Neural progenitor cell (in vitro differentiated cells): ENCODE data around the gene CACUL1. TPM values are rescaled to one million over a fixed set of nuclear protein-coding genes. Genes with fewer than 3 reads are reported as not detected.

ENCODE experiments used
- DNase-seq: peaks from one replicate; pipeline ENCODE4 v3.0.0-alpha.2; 2016; ENCODE audit warnings: low spot score
- H2AFZ ChIP-seq: fragments of 200-600 bp; sonication (generic); replicated peaks from 2 replicates; pipeline ENCODE4 v1.6.1; 2016; ENCODE audit warnings: antibody characterized with exemption
- H3F3A ChIP-seq: fragments of 200-600 bp; sonication (generic); 2 replicates; pipeline ENCODE4 v1.6.1; 2016; ENCODE audit warnings: antibody characterized with exemption, low read depth
- H3K27ac ChIP-seq: fragments of 200-600 bp; sonication (generic); 2 replicates; pipeline ENCODE4 v1.5.1; 2016; ENCODE audit warnings: mild to moderate bottlenecking
- H3K27me3 ChIP-seq: fragments of 200-600 bp; sonication (generic); 2 replicates; pipeline ENCODE4 v1.6.1; 2016; ENCODE audit warnings: mild to moderate bottlenecking, moderate library complexity
- H3K36me3 ChIP-seq: fragments of 200-600 bp; sonication (generic); 2 replicates; pipeline ENCODE4 v1.5.1; 2016
- H3K4me1 ChIP-seq: fragments of 200-600 bp; sonication (generic); 2 replicates; pipeline ENCODE4 v1.6.1; 2016; ENCODE audit warnings: mixed run types
- H3K4me2 ChIP-seq: fragments of 200-600 bp; sonication (generic); 2 replicates; pipeline ENCODE4 v1.6.1; 2016
- H3K4me3 ChIP-seq: fragments of 200-600 bp; sonication (generic); 2 replicates; pipeline ENCODE4 v1.5.1; 2016
- H3K79me2 ChIP-seq: fragments of 200-600 bp; sonication (generic); 2 replicates; pipeline ENCODE4 v1.6.1; 2016; ENCODE audit warnings: low read depth
- H3K9ac ChIP-seq: fragments of 200-600 bp; sonication (generic); 2 replicates; pipeline ENCODE4 v1.6.1; 2016
- H3K9me3 ChIP-seq: fragments of 200-600 bp; sonication (generic); 2 replicates; pipeline ENCODE4 v1.5.1; 2016; ENCODE audit warnings: low read depth
- H4K20me1 ChIP-seq: fragments of 200-600 bp; sonication (generic); 2 replicates; pipeline ENCODE4 v1.6.1; 2016; ENCODE audit warnings: low read depth
- H3K27ac Mint-ChIP-seq: 3 replicates; pipeline ENCODE4 v1.8.0; 2021; ENCODE audit warnings: mixed read lengths
- H3K27me3 Mint-ChIP-seq: 2 replicates; pipeline ENCODE4 v1.8.0; 2022; ENCODE audit warnings: low read depth, mild to moderate bottlenecking, inconsistent platforms, moderate library complexity, mixed read lengths; ENCODE audit not compliant: insufficient read depth
- H3K36me3 Mint-ChIP-seq: 3 replicates; pipeline ENCODE4 v1.8.0; 2021; ENCODE audit warnings: mixed read lengths
- H3K4me1 Mint-ChIP-seq: 3 replicates; pipeline ENCODE4 v1.8.0; 2021; ENCODE audit warnings: mixed read lengths
- H3K4me3 Mint-ChIP-seq: 3 replicates; pipeline ENCODE4 v1.8.0; 2021; ENCODE audit warnings: mild to moderate bottlenecking, moderate library complexity, mixed read lengths
- H3K9me3 Mint-ChIP-seq: 3 replicates; pipeline ENCODE4 v1.8.0; 2020; ENCODE audit warnings: mixed read lengths
- CTCF ChIP-seq: fragments of 200-600 bp; sonication (generic); IDR thresholded peaks from 2 replicates; pipeline ENCODE4 v1.5.1; 2017; ENCODE audit warnings: antibody characterized with exemption, mild to moderate bottlenecking
- EZH2 ChIP-seq: fragments of 200-600 bp; sonication (generic); IDR thresholded peaks from 2 replicates; pipeline ENCODE4 v1.6.1; 2017; ENCODE audit warnings: antibody characterized with exemption, mild to moderate bottlenecking, moderate library complexity
- EZH2phosphoT487 ChIP-seq: fragments of 200-600 bp; sonication (generic); IDR thresholded peaks from 2 replicates; pipeline ENCODE4 v1.6.1; 2017; ENCODE audit warnings: antibody characterized with exemption
- total RNA-seq: library from RNA; depleted of rRNA; stranded (reverse); fragments of >200 nt; gene quantifications from 2 replicates; pipeline ENCODE4 v1.2.3, GENCODE V29; 2015; ENCODE audit warnings: low replicate concordance

Gene CACUL1
- total RNA-seq, 1 donor from 2014 or later, result 38.8 TPM

- no peaks in the 10 kb centered on the region for H3K36me3 ChIP-seq
- no peak overlapping the region for H3K4me2 ChIP-seq
- peaks cover 17% of the 10 kb centered on the region for H3K27me3 ChIP-seq
- H3K79me2 ChIP-seq, result no peaks in the 10 kb centered on the region
- Mint-ChIP-seq H3K27ac (no peak overlapping the region), H3K36me3 (no peaks in the 10 kb centered on the region), H3K4me1 (peaks cover 6% of the 10 kb centered on the region), H3K9me3 (peaks cover 3% of the 10 kb centered on the region), H3K27me3 (peaks cover 15% of the 10 kb centered on the region), H3K4me3 (no peak overlapping the region)
- no peak overlapping the region for H2AFZ ChIP-seq
- no peaks in the 10 kb centered on the region for H3K9me3 ChIP-seq
- H4K20me1 ChIP-seq, result no peaks in the 10 kb centered on the region
- DNase-seq, result no peak
- TF ChIP-seq EZH2phosphoT487 (no peak), EZH2 (no peak), CTCF (no peak)
- H3K4me3 ChIP-seq, result no peak overlapping the region
- H3K27ac ChIP-seq, result no peak overlapping the region
- no peak overlapping the region for H3K9ac ChIP-seq
- no peaks in the 10 kb centered on the region for H3K4me1 ChIP-seq
- no peaks in the 10 kb centered on the region for H3F3A ChIP-seq
These were observed 12.7 kb upstream of the CACUL1 start for GRCh38 chr10:118767297-118768040.

GRCh38 chr10:118764195-118764594 lies 9.4 kb upstream of the CACUL1 start:
- H3K36me3 Mint-ChIP-seq, result no peaks in the 10 kb centered on the region
- H3K4me1 Mint-ChIP-seq, result peaks cover 6% of the 10 kb centered on the region
- Histone ChIP-seq H3K27ac (no peak overlapping the region), H3K4me3 (no peak overlapping the region), H3K27me3 (peaks cover 36% of the 10 kb centered on the region), H3K36me3 (no peaks in the 10 kb centered on the region), H2AFZ (no peak overlapping the region), H3K4me1 (no peaks in the 10 kb centered on the region), H3F3A (no peaks in the 10 kb centered on the region), H4K20me1 (no peaks in the 10 kb centered on the region), H3K4me2 (no peak overlapping the region), H3K9ac (no peak overlapping the region), H3K9me3 (no peaks in the 10 kb centered on the region), H3K79me2 (no peaks in the 10 kb centered on the region)
- H3K9me3 Mint-ChIP-seq, result no peaks in the 10 kb centered on the region
- no peak for DNase-seq
- H3K4me3 Mint-ChIP-seq, result no peak overlapping the region
- peaks cover 13% of the 10 kb centered on the region for H3K27me3 Mint-ChIP-seq
- TF ChIP-seq CTCF (no peak), EZH2phosphoT487 (no peak), EZH2 (no peak)
- no peak overlapping the region for H3K27ac Mint-ChIP-seq

DNA sequence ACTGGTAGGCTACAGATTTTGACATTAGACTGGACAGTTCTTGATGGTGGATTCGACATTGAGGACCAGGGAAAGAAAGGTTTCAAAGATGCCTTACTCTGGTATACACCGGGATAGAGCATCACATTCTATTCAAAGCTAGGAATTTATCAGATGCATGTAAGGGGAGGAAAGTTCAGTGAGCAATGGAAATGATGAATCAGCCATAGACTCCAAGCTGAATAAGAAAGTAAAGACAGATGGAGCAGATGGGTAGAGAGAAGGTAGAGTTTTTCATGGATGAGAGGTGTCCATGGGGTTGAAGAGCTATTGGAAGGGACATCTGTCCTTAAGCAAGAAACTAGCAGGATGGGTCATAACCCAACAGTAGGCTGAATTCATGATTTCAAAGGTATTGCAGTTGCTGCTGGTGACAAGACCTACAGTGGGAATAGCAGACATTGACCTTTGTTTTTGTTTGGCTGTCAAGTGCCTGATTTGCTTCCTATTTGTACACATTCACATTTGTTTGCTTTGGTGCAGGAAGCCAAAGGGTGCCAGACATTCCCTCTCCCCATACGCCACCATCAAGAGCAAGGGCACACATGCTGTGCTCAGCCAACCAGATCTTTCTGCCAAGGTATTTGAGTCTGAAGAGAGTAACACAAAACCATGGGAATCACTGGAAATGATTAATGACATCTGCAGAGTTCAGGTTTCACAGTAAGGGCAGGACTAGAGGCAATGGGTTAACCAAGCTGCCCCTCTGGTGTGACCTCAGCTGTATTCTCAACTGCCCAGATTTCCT lies 8.6 kb upstream of the CACUL1 start:
- H3F3A ChIP-seq, result no peaks in the 10 kb centered on the region
- H3K9ac ChIP-seq, result no peak overlapping the region
- no peak overlapping the region for H3K4me3 ChIP-seq
- no peak for DNase-seq
- no peak overlapping the region for H2AFZ ChIP-seq
- Mint-ChIP-seq H3K4me3 (no peak overlapping the region), H3K36me3 (no peaks in the 10 kb centered on the region), H3K27me3 (peaks cover 13% of the 10 kb centered on the region), H3K27ac (no peak overlapping the region), H3K4me1 (peaks cover 6% of the 10 kb centered on the region), H3K9me3 (no peaks in the 10 kb centered on the region)
- no peaks in the 10 kb centered on the region for H3K36me3 ChIP-seq
- H3K27ac ChIP-seq, result no peak overlapping the region
- H3K9me3 ChIP-seq, result no peaks in the 10 kb centered on the region
- H3K79me2 ChIP-seq, result no peaks in the 10 kb centered on the region
- no peaks in the 10 kb centered on the region for H4K20me1 ChIP-seq
- H3K4me1 ChIP-seq, result no peaks in the 10 kb centered on the region
- H3K4me2 ChIP-seq, result no peak overlapping the region
- TF ChIP-seq EZH2phosphoT487, result no peak
- TF ChIP-seq EZH2, result no peak
- no peak for TF ChIP-seq CTCF
- peaks cover 36% of the 10 kb centered on the region for H3K27me3 ChIP-seq
